OCI-LY7 (cell line): ENCODE measurements around the gene PTH2R. TPM values are rescaled to one million over a fixed set of nuclear protein-coding genes. Genes with fewer than 3 reads are reported as not detected.

Source experiments
- Bru-seq: library from RNA; stranded (reverse); fragments of 400-500 nt; gene quantifications from one replicate; lab custom pipeline; 2021; lab: Mats Ljungman, UMichigan
- BruChase-seq, 2 experiments: library from RNA; stranded (reverse); fragments of 400-500 nt; gene quantifications; one replicate each; lab custom pipeline; 2021; lab: Mats Ljungman, UMichigan
- BruUV-seq: library from RNA; stranded (reverse); fragments of 400-500 nt; replicated peaks from 2 replicates; lab custom pipeline; 2021; lab: Mats Ljungman, UMichigan
- CTCF ChIA-PET: fragments of 300-600 bp; sonication (Branson Sonifier 250); formaldehyde crosslinking; loops from one replicate; lab custom pipeline; 2022; ENCODE audit warnings: antibody characterized with exemption; ENCODE audit not compliant: unreplicated experiment; lab: Charles Lee
- POLR2A ChIA-PET: fragments of 300-600 bp; sonication (Branson Sonifier 250); formaldehyde crosslinking; loops from one replicate; lab custom pipeline; 2022; ENCODE audit warnings: antibody characterized with exemption; lab: Charles Lee
- DNase-seq: peaks from one replicate; pipeline ENCODE4 v3.0.0-alpha.2; 2015; ENCODE audit warnings: low spot score
- H2AFZ ChIP-seq: fragments of 200-600 bp; sonication (generic), shearing (Covaris generic); 2 replicates; pipeline ENCODE4 v1.6.1; 2014; ENCODE audit warnings: mild to moderate bottlenecking, antibody characterized with exemption, low read length, moderate library complexity
- H3K27ac ChIP-seq: fragments of 200-600 bp; sonication (generic); 2 replicates; pipeline ENCODE4 v1.5.1; 2014; ENCODE audit warnings: mixed run types, low read depth, mild to moderate bottlenecking, moderate library complexity, low read length, inconsistent platforms; ENCODE audit not compliant: poor library complexity, severe bottlenecking
- H3K36me3 ChIP-seq: fragments of 200-600 bp; sonication (generic); 2 replicates; pipeline ENCODE4 v1.6.1; 2014; ENCODE audit warnings: mild to moderate bottlenecking, antibody characterized with exemption, low read length, moderate library complexity, mixed read lengths; ENCODE audit not compliant: insufficient read depth
- H3K4me1 ChIP-seq: fragments of 200-600 bp; sonication (generic); 2 replicates; pipeline ENCODE4 v1.5.1; 2014; ENCODE audit warnings: mild to moderate bottlenecking, low read length; ENCODE audit not compliant: insufficient read depth, poor library complexity, severe bottlenecking
- H3K4me2 ChIP-seq: fragments of 200-600 bp; sonication (generic); 2 replicates; pipeline ENCODE4 v1.6.1; 2014; ENCODE audit warnings: mild to moderate bottlenecking, low read length
- H3K4me3 ChIP-seq: fragments of 200-600 bp; sonication (generic); 2 replicates; pipeline ENCODE4 v1.5.1; 2014; ENCODE audit warnings: mild to moderate bottlenecking, low read depth, low read length; ENCODE audit not compliant: poor library complexity, severe bottlenecking
- H3K79me2 ChIP-seq: fragments of 200-600 bp; sonication (generic); 2 replicates; pipeline ENCODE4 v1.6.1; 2016; ENCODE audit warnings: low read depth, mild to moderate bottlenecking, low read length, moderate library complexity, mixed read lengths; ENCODE audit not compliant: insufficient read depth
- H3K9me2 ChIP-seq: fragments of 200-600 bp; sonication (generic); 2 replicates; pipeline ENCODE4 v1.6.1; 2016; ENCODE audit warnings: mild to moderate bottlenecking, low read length, mixed read lengths; ENCODE audit not compliant: insufficient read depth
- H3K9me3 ChIP-seq: fragments of 200-600 bp; sonication (generic); 2 replicates; pipeline ENCODE4 v1.6.1; 2014; ENCODE audit warnings: mild to moderate bottlenecking, mixed run types, low read length, mixed read lengths
- H4K20me1 ChIP-seq: fragments of 200-600 bp; sonication (generic); 2 replicates; pipeline ENCODE4 v1.6.1; 2014; ENCODE audit warnings: mild to moderate bottlenecking, antibody characterized with exemption, low read length, moderate library complexity, mixed read lengths; ENCODE audit not compliant: insufficient read depth
- CTCF ChIP-seq: fragments of 200-600 bp; sonication (generic); conservative IDR thresholded peaks from 2 replicates; pipeline ENCODE4 v1.5.1; 2014; ENCODE audit warnings: mild to moderate bottlenecking, antibody characterized with exemption, low read length, moderate library complexity, mixed read lengths
- EZH2phosphoT487 ChIP-seq: fragments of 200-600 bp; sonication (generic); IDR thresholded peaks from 2 replicates; pipeline ENCODE4 v1.6.1; 2018; ENCODE audit warnings: low read depth, borderline replicate concordance, mild to moderate bottlenecking, mixed run types, antibody characterized with exemption, low read length, moderate library complexity, mixed read lengths
- intact Hi-C: fragments of 100-400 bp; cut with micrococcal nuclease; formaldehyde crosslinking; loops from one replicate; pipeline ENCODE4 v1.10.0; 2022; ENCODE audit not compliant: unreplicated experiment
- long read RNA-seq: library from polyadenylated mRNA; stranded (forward); transcript quantifications from one replicate; pipeline ENCODE4 v2.0.0, GENCODE V29; 2022
- total RNA-seq, 2 experiments: library from RNA; depleted of rRNA in 1 of 2; stranded (reverse); fragments of >200 nt in 1 of 2; shearing (Covaris generic) in 1 of 2; gene quantifications; 2 replicates each; pipeline ENCODE4 v1.2.3, GENCODE V29; 2014 to 2022

Gene PTH2R
- total RNA-seq (2014; rRNA removed; shearing (Covaris generic)): 0.06 TPM in 1 of 2 replicates, not detected in the other
- 0.13 and 0.18 TPM in 2 replicates for total RNA-seq (2022)
- percentile 15 among the genes with signal in this experiment for Bru-seq, nascent RNA
- percentile 8 among the genes with signal in this experiment for BruChase-seq, experiment 1, labeled RNA remaining after a 6-hour chase
- percentile 12 among the genes with signal in this experiment for BruChase-seq, experiment 2, labeled RNA remaining after a 2-hour chase
- long read RNA-seq: 0 reads

DNA sequence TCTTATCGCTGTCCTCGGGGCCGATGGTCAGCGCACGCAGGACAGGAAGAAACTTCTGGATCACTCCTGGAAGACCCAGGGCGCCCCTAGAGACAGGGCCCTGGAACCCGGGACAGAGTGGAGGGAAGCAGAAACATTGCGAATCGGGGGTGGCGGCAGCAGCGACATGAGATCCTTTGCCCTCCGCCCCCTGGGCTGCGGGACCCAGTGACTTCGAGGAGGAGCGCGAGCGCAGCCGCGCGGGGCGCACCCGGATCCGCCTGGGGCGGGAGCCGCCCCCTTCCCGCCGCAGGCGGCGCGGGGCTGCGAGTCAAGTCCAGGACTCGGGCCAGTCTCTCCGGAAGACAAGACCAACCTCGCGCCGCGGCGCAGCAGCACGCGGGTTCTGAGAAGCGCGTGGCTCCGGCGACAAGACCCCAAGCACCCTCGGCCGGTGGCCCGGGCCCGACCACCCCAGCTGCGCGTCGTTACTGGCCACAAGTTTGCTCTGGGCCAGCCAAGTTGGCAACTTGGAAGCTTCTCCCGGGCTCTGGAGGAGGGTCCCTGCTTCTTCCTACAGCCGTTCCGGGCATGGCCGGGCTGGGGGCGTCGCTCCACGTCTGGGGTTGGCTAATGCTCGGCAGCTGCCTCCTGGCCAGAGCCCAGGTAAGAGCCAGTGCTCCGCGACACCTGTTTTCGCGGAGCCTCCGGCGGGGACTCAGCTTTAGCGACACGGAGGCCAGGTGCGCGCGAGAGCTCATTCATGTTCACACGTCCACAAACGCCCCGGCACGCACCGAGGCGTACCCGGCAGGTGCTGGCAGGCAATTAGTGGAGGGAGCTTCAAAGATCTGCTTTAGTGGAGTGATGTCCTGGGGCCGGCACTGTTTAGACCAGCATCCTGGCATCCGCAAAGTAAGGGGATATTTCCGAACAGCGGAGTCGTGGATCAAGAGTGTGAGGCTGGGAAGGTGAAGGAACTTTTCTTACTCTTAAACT lies at the start of gene PTH2R:
Gene PTH2R (plus strand): TSS at position 319 of the 978 bp plus-strand sequence. CDS start 252 bp downstream, at position 571.
- no peaks in the 10 kb centered on the region for H3K4me1 ChIP-seq
- no peak within 1 kb of the TSS for H3K27ac ChIP-seq
- no peak within 1 kb of the TSS for H3K4me2 ChIP-seq
- CTCF ChIA-PET: no interaction called here
- POLR2A ChIA-PET: no interaction called here
- no peak for DNase-seq
- no peaks in the 10 kb centered on the region for H3K79me2 ChIP-seq
- no peaks in the 10 kb centered on the region for H4K20me1 ChIP-seq
- no peak within 1 kb of the TSS for H3K4me3 ChIP-seq
- no peaks in the 10 kb centered on the region for H3K9me3 ChIP-seq
- no TSS peak for BruUV-seq
- intact Hi-C loops: no loop called here
- H2AFZ ChIP-seq: no peak within 1 kb of the TSS
- no peaks in the 10 kb centered on the region for H3K36me3 ChIP-seq
- TF ChIP-seq CTCF (no peak), EZH2phosphoT487 (no peak)
- H3K9me2 ChIP-seq: no peaks in the 10 kb centered on the region

- intact Hi-C loops: loop anchor here (10.0 kb wide), 1 partner anchor 182 kb away; no protein-coding TSS in a partner anchor
- Histone ChIP-seq H3K9me2 (no peaks in the 10 kb centered on the region), H3K36me3 (peaks cover 66% of the 10 kb centered on the region), H3K4me2 (no peak overlapping the region), H4K20me1 (no peaks in the 10 kb centered on the region), H3K4me3 (no peak overlapping the region), H3K9me3 (peaks cover 5% of the 10 kb centered on the region; the same call in 1 of the 2 replicates), H3K79me2 (no peaks in the 10 kb centered on the region), H3K4me1 (no peaks in the 10 kb centered on the region), H3K27ac (no peak overlapping the region), H2AFZ (no peak overlapping the region)
- no peak for DNase-seq
- ChIA-PET POLR2A (interaction anchor here (1.2 to 1.5 kb wide), 2 partner anchors 10 kb away, joined by 5 to 6 read pairs; no protein-coding TSS in a partner anchor), CTCF (no interaction called here)
- TF ChIP-seq EZH2phosphoT487: no peak
- TF ChIP-seq CTCF: peak; percentile 37
- TSS peak; percentile 40 for BruUV-seq
These were observed 49.6 kb upstream of the PTH2R start for GRCh38 chr2:208356846-208357574.
